Trophoblast cell (in vitro differentiated cells and primary cell): ENCODE measurements around the gene ANKRD13B.

Source experiments
- DNase-seq, 2 donors: peaks; one replicate each; pipeline ENCODE4 v3.0.0-alpha.2; 2016
- H2AFZ ChIP-seq: 2 replicates; pipeline ENCODE4 v1.6.1; 2013; ENCODE audit warnings: low read length, moderate library complexity, mild to moderate bottlenecking; ENCODE audit not compliant: insufficient read depth, poor library complexity
- H2AK5ac ChIP-seq: 2 replicates; pipeline ENCODE4 v1.6.1; 2013; ENCODE audit warnings: mild to moderate bottlenecking, low read length
- H2BK120ac ChIP-seq: 2 replicates; pipeline ENCODE4 v1.6.1; 2013; ENCODE audit warnings: low read length, mild to moderate bottlenecking, moderate library complexity; ENCODE audit not compliant: insufficient read depth, poor library complexity
- H2BK12ac ChIP-seq: 2 replicates; pipeline ENCODE4 v1.6.1; 2013; ENCODE audit warnings: mild to moderate bottlenecking, low read length, moderate library complexity
- H2BK5ac ChIP-seq: 2 replicates; pipeline ENCODE4 v1.6.1; 2013; ENCODE audit warnings: low read length, low read depth, moderate library complexity, mild to moderate bottlenecking; ENCODE audit not compliant: poor library complexity
- H3K14ac ChIP-seq: 2 replicates; pipeline ENCODE4 v1.6.1; 2013; ENCODE audit warnings: mild to moderate bottlenecking, low read length
- H3K18ac ChIP-seq: 2 replicates; pipeline ENCODE4 v1.6.1; 2013; ENCODE audit warnings: mild to moderate bottlenecking, low read length
- H3K23ac ChIP-seq: 2 replicates; pipeline ENCODE4 v1.6.1; 2013; ENCODE audit warnings: low read length
- H3K27ac ChIP-seq: 2 replicates; pipeline ENCODE4 v1.5.1; 2013; ENCODE audit warnings: low read depth, mild to moderate bottlenecking, inconsistent platforms, low read length, moderate library complexity
- H3K27me3 ChIP-seq: 2 replicates; pipeline ENCODE4 v1.6.1; 2013; ENCODE audit warnings: inconsistent platforms, mild to moderate bottlenecking, low read length, moderate library complexity; ENCODE audit not compliant: insufficient read depth
- H3K36me3 ChIP-seq, 2 experiments: 1 replicate in 1 of 2; 2 replicates in 1 of 2; pipeline ENCODE4 v1.6.1; 2013; ENCODE audit warnings: low read length in 2 of 2, mild to moderate bottlenecking in 2 of 2, moderate library complexity in 1 of 2; ENCODE audit not compliant: insufficient read depth in 2 of 2, control insufficient read depth in 1 of 2
- H3K4ac ChIP-seq: 2 replicates; pipeline ENCODE4 v1.6.1; 2013; ENCODE audit warnings: low read depth, mild to moderate bottlenecking, low read length, moderate library complexity
- H3K4me1 ChIP-seq, 2 experiments: 1 replicate in 1 of 2; 2 replicates in 1 of 2; pipeline ENCODE4 v1.6.1; 2013; ENCODE audit warnings: low read length in 2 of 2, mild to moderate bottlenecking in 2 of 2, moderate library complexity in 1 of 2; ENCODE audit not compliant: insufficient read depth in 2 of 2, control insufficient read depth in 1 of 2
- H3K4me2 ChIP-seq: 2 replicates; pipeline ENCODE4 v1.6.1; 2013; ENCODE audit warnings: inconsistent platforms, mild to moderate bottlenecking, low read length, moderate library complexity
- H3K4me3 ChIP-seq: 2 replicates; pipeline ENCODE4 v1.5.1; 2013; ENCODE audit warnings: mild to moderate bottlenecking, low read depth, low read length, inconsistent platforms
- H3K79me1 ChIP-seq: one replicate; pipeline ENCODE4 v1.6.1; 2013; ENCODE audit warnings: low read length
- H3K79me2 ChIP-seq: 2 replicates; pipeline ENCODE4 v1.6.1; 2013; ENCODE audit warnings: low read length, mild to moderate bottlenecking; ENCODE audit not compliant: control insufficient read depth, insufficient read depth, poor library complexity
- H3K9ac ChIP-seq: 2 replicates; pipeline ENCODE4 v1.6.1; 2013; ENCODE audit warnings: mild to moderate bottlenecking, low read length
- H3K9me3 ChIP-seq: 2 replicates; pipeline ENCODE4 v1.6.1; 2013; ENCODE audit warnings: low read depth, mild to moderate bottlenecking, control low read depth, inconsistent platforms, low read length; ENCODE audit not compliant: insufficient read depth
- H4K12ac ChIP-seq: 2 replicates; pipeline ENCODE4 v1.6.1; 2013; ENCODE audit warnings: low read depth, mild to moderate bottlenecking, low read length, moderate library complexity
- H4K8ac ChIP-seq: 2 replicates; pipeline ENCODE4 v1.6.1; 2013; ENCODE audit warnings: low read depth, mild to moderate bottlenecking, low read length, moderate library complexity
- H4K91ac ChIP-seq: one replicate; pipeline ENCODE4 v1.6.1; 2013; ENCODE audit warnings: low read depth, mild to moderate bottlenecking, low read length, moderate library complexity
- WGBS: extraction: QIAGEN DNeasy Blood & Tissue Kit; methylation state at CpG from one replicate; pipeline ENCODE4 v1.1.7; 2013; ENCODE audit warnings: missing lambda C conversion rate; ENCODE audit not compliant: insufficient read length, insufficient coverage; ENCODE audit errors: extremely low coverage; 5-methylcytosine and 5-hydroxymethylcytosine counted together

ANKRD13B gene

GRCh38 chr17:29617481-29618271, 24.7 kb downstream of the ANKRD13B start:
- Histone ChIP-seq H3K4me2 (peak overlapping the region; percentile 63), H2BK120ac (peak overlapping the region; percentile 7), H2AK5ac (no peak overlapping the region), H3K14ac (peak overlapping the region; percentile 44), H3K9ac (no peak overlapping the region), H3K36me3 (no peaks in the 10 kb centered on the region), H3K27me3 (peaks cover 16% of the 10 kb centered on the region), H3K4ac (no peak overlapping the region), H3K4me1 (peaks cover 40 to 58% of the 10 kb centered on the region in 2 experiments), H2BK5ac (no peak overlapping the region), H2BK12ac (peak overlapping the region; percentile 38), H4K91ac (peak overlapping the region; percentile 21), H3K23ac (no peak overlapping the region), H3K27ac (no peak overlapping the region), H4K8ac (peak overlapping the region; percentile 3), H3K79me1 (peaks cover 12% of the 10 kb centered on the region), H3K79me2 (peaks cover 3% of the 10 kb centered on the region), H3K18ac (no peak overlapping the region), H4K12ac (peak overlapping the region; percentile 47), H3K4me3 (peak overlapping the region; percentile 20), H3K9me3 (peaks cover 9% of the 10 kb centered on the region), H2AFZ (peak overlapping the region; percentile 47)
- no CpG with 5 or more reads among the region's 68 CpGs for WGBS
- DNase-seq, result peak; percentile 78

- peaks cover 45 to 61% of the 10 kb centered on the region in 2 experiments for H3K4me1 ChIP-seq
- no CpG with 5 or more reads among the region's 22 CpGs for WGBS
- H3K27ac ChIP-seq, result no peak overlapping the region
These were observed 25.5 kb downstream of the ANKRD13B start for GRCh38 chr17:29618272-29619065.

GRCh38 chr17:29619251-29619650, 26.3 kb downstream of the ANKRD13B start:
- H3K4me3 ChIP-seq, result no peak overlapping the region
- DNase-seq, result peak in 1 of 2 donors; percentile 51
- H3K36me3 ChIP-seq, result no peaks in the 10 kb centered on the region
- no peak overlapping the region for H3K23ac ChIP-seq
- H2BK120ac ChIP-seq, result no peak overlapping the region
- peaks cover 47 to 62% of the 10 kb centered on the region in 2 experiments for H3K4me1 ChIP-seq
- H3K27ac ChIP-seq, result no peak overlapping the region
- H3K79me1 ChIP-seq, result peaks cover 16% of the 10 kb centered on the region
- peaks cover 5% of the 10 kb centered on the region for H3K9me3 ChIP-seq
- peak overlapping the region; percentile 19 for H2BK12ac ChIP-seq
- H3K4ac ChIP-seq, result no peak overlapping the region
- no peak overlapping the region for H3K18ac ChIP-seq
- peaks cover 16% of the 10 kb centered on the region for H3K27me3 ChIP-seq
- peak overlapping the region; percentile 1 for H4K91ac ChIP-seq
- H2AK5ac ChIP-seq, result no peak overlapping the region
- H3K14ac ChIP-seq, result no peak overlapping the region
- no peak overlapping the region for H4K8ac ChIP-seq
- no peak overlapping the region for H3K4me2 ChIP-seq
- H2BK5ac ChIP-seq, result no peak overlapping the region
- no peak overlapping the region for H3K9ac ChIP-seq
- no peak overlapping the region for H2AFZ ChIP-seq
- H3K79me2 ChIP-seq, result peaks cover 3% of the 10 kb centered on the region
- H4K12ac ChIP-seq, result no peak overlapping the region

More at GRCh38 chr17:29618272-29619065, 25.5 kb downstream of the ANKRD13B start:
- Histone ChIP-seq H2BK12ac (peak overlapping the region; percentile 38), H4K12ac (no peak overlapping the region), H4K8ac (no peak overlapping the region), H3K4me3 (no peak overlapping the region), H2AK5ac (peak overlapping the region; percentile 7), H3K14ac (no peak overlapping the region), H3K27me3 (peaks cover 16% of the 10 kb centered on the region), H3K23ac (no peak overlapping the region), H2BK120ac (no peak overlapping the region), H3K18ac (no peak overlapping the region), H3K36me3 (no peaks in the 10 kb centered on the region), H4K91ac (no peak overlapping the region), H3K79me1 (peaks cover 17% of the 10 kb centered on the region), H3K4ac (no peak overlapping the region), H2AFZ (peak overlapping the region; percentile 46), H2BK5ac (no peak overlapping the region), H3K4me2 (peak overlapping the region; percentile 63), H3K79me2 (peaks cover 3% of the 10 kb centered on the region), H3K9me3 (peaks cover 5% of the 10 kb centered on the region), H3K9ac (no peak overlapping the region)
- no peak for DNase-seq

GRCh38 chr17:29620271-29620670, 27.3 kb downstream of the ANKRD13B start:
- H3K23ac ChIP-seq, result no peak overlapping the region
- H3K14ac ChIP-seq, result no peak overlapping the region
- WGBS, result no CpG with 5 or more reads among the region's 4 CpGs
- no peaks in the 10 kb centered on the region for H3K36me3 ChIP-seq
- peaks cover 47 to 61% of the 10 kb centered on the region in 2 experiments for H3K4me1 ChIP-seq
- peaks cover 5% of the 10 kb centered on the region for H3K9me3 ChIP-seq
- peaks cover 16% of the 10 kb centered on the region for H3K79me1 ChIP-seq
- H2AK5ac ChIP-seq, result peak overlapping the region; percentile 3
- H4K91ac ChIP-seq, result peak overlapping the region; percentile 6
- no peak overlapping the region for H3K4ac ChIP-seq
- no peak overlapping the region for H3K9ac ChIP-seq
- H3K27ac ChIP-seq, result no peak overlapping the region
- H2AFZ ChIP-seq, result no peak overlapping the region
- H4K8ac ChIP-seq, result no peak overlapping the region
- no peak overlapping the region for H3K4me3 ChIP-seq
- DNase-seq, result peak; percentile 70 to 71
- H2BK12ac ChIP-seq, result no peak overlapping the region
- no peak overlapping the region for H3K4me2 ChIP-seq
- H2BK5ac ChIP-seq, result no peak overlapping the region
- no peak overlapping the region for H3K18ac ChIP-seq
- no peak overlapping the region for H2BK120ac ChIP-seq
- no peak overlapping the region for H4K12ac ChIP-seq
- peaks cover 3% of the 10 kb centered on the region for H3K79me2 ChIP-seq
- peaks cover 16% of the 10 kb centered on the region for H3K27me3 ChIP-seq
